RPMI7951 (cell line): Measurements from ENCODE around the gene KIR3DL2. TPM values are rescaled to one million over a fixed set of nuclear protein-coding genes. Genes with fewer than 3 reads are reported as not detected.

Source experiments
- total RNA-seq: library from RNA; depleted of rRNA; stranded (reverse); fragments of >200 nt; shearing (Covaris generic); gene quantifications from 2 replicates; pipeline ENCODE4 v1.2.3, GENCODE V29; 2014; rRNA removed

Gene KIR3DL2
- total RNA-seq, 1 experiment from 2014 or later = not detected

Other genes starting within 250 kb of the KIR3DL2 start
- not detected in 2 replicates for gene LILRB1, start 220.0 kb upstream of the KIR3DL2 start, total RNA-seq
- gene LILRB4, start 187.5 kb upstream of the KIR3DL2 start, total RNA-seq = not detected in 2 replicates
- gene KIR3DL3, start 126.0 kb upstream of the KIR3DL2 start, total RNA-seq = not detected in 2 replicates
- gene KIR2DL3, start 111.9 kb upstream of the KIR3DL2 start, total RNA-seq = not detected in 2 replicates
- gene KIR2DL1, start 80.7 kb upstream of the KIR3DL2 start, total RNA-seq = not detected in 2 replicates
- gene KIR2DL4, start 46.8 kb upstream of the KIR3DL2 start, total RNA-seq = not detected in 2 replicates
- not detected in 2 replicates for gene KIR3DL1, start 34.0 kb upstream of the KIR3DL2 start, total RNA-seq
- not detected in 2 replicates for gene KIR2DS4, start 17.8 kb upstream of the KIR3DL2 start, total RNA-seq
- gene FCAR, start 23.8 kb downstream of the KIR3DL2 start, total RNA-seq = not detected in 2 replicates
- gene NCR1, start 55.7 kb downstream of the KIR3DL2 start, total RNA-seq = not detected in 2 replicates
- gene NLRP7, start 97.1 kb downstream of the KIR3DL2 start, total RNA-seq = not detected in 2 replicates
- gene NLRP2, start 115.9 kb downstream of the KIR3DL2 start, total RNA-seq = 0.12 and 0.20 TPM in 2 replicates
- not detected in 2 replicates for gene GP6, start 187.8 kb downstream of the KIR3DL2 start, total RNA-seq
- gene RDH13, start 212.7 kb downstream of the KIR3DL2 start, total RNA-seq = 5.2 and 7.3 TPM in 2 replicates
- 8.5 and 12.3 TPM in 2 replicates for gene EPS8L1, start 225.4 kb downstream of the KIR3DL2 start, total RNA-seq